Panc1 (cell line): ENCODE results near the gene PFDN4. TPM values are rescaled to one million over a fixed set of nuclear protein-coding genes. Genes with fewer than 3 reads are reported as not detected.

Experiments
- ATAC-seq: fragments of 200-7000 bp; cut with Tn5 transposase; 2 replicates; pipeline ENCODE4 v1.9.1; 2020; ENCODE audit warnings: mild to moderate bottlenecking, moderate library complexity
- BruUV-seq: library from RNA; stranded (reverse); fragments of 400-500 nt; replicated peaks from 2 replicates; lab custom pipeline; 2021; lab: Mats Ljungman, UMichigan
- CTCF ChIA-PET: fragments of 300-600 bp; sonication (Branson Sonifier 250); formaldehyde crosslinking; loops from one replicate; lab custom pipeline; 2022; ENCODE audit warnings: antibody characterized with exemption; lab: Charles Lee
- POLR2A ChIA-PET: fragments of 300-600 bp; sonication (Branson Sonifier 250); formaldehyde crosslinking; loops from one replicate; lab custom pipeline; 2022; ENCODE audit warnings: antibody characterized with exemption; lab: Charles Lee
- DNase-seq: peaks from one replicate; pipeline ENCODE4 v3.0.0-alpha.2; 2010; ENCODE audit warnings: low read depth, low spot score
- H3K27ac ChIP-seq: 2 replicates; pipeline ENCODE4 v1.5.1; 2011; ENCODE audit warnings: mild to moderate bottlenecking, low read length, inconsistent platforms
- H3K27me3 ChIP-seq: fragments of 200-500 bp; sonication (Bioruptor generic); 2 replicates; pipeline ENCODE4 v1.6.0; 2014; ENCODE audit warnings: low read length, inconsistent platforms; ENCODE audit not compliant: control insufficient read depth, insufficient read depth
- H3K36me3 ChIP-seq: fragments of 200-500 bp; sonication (Bioruptor generic); 2 replicates; pipeline ENCODE4 v1.5.1; 2014; ENCODE audit warnings: inconsistent platforms, mild to moderate bottlenecking, low read length, moderate library complexity; ENCODE audit not compliant: control insufficient read depth, insufficient read depth
- H3K4me1 ChIP-seq: 2 replicates; pipeline ENCODE4 v1.5.1; 2011; ENCODE audit warnings: inconsistent platforms, mild to moderate bottlenecking, low read length, moderate library complexity; ENCODE audit not compliant: control insufficient read depth, insufficient read depth
- H3K4me3 ChIP-seq, 2 experiments: 2 replicates each; pipeline ENCODE4 v1.5.1; 2011 to 2012; ENCODE audit warnings: low read depth in 2 of 2, low read length in 2 of 2, mild to moderate bottlenecking in 2 of 2, inconsistent platforms in 1 of 2, moderate library complexity in 1 of 2
- H3K9me3 ChIP-seq: fragments of 200-500 bp; sonication (Bioruptor generic); 2 replicates; pipeline ENCODE4 v1.5.1; 2014; ENCODE audit warnings: low read depth, mild to moderate bottlenecking, inconsistent platforms, low read length, moderate library complexity; ENCODE audit not compliant: control insufficient read depth, insufficient read depth
- CTCF ChIP-seq: fragments of 450-650 bp; IDR thresholded peaks from 2 replicates; pipeline ENCODE4 v1.5.1; 2017; ENCODE audit warnings: mild to moderate bottlenecking
- POLR2AphosphoS5 ChIP-seq: IDR thresholded peaks from 2 replicates; pipeline ENCODE4 v1.6.1; 2012; ENCODE audit warnings: mild to moderate bottlenecking, low read depth, low read length, moderate library complexity
- REST ChIP-seq, 2 experiments: IDR thresholded peaks; 2 replicates each; pipeline ENCODE4 v1.6.1; 2011 to 2012; ENCODE audit warnings: low read depth in 2 of 2, control low read depth in 1 of 2, low read length in 1 of 2, mild to moderate bottlenecking in 1 of 2, moderate library complexity in 1 of 2; ENCODE audit not compliant: insufficient read depth in 1 of 2
- SIN3A ChIP-seq: IDR thresholded peaks from 2 replicates; pipeline ENCODE4 v1.6.1; 2012; ENCODE audit warnings: low read depth, mild to moderate bottlenecking, low read length, moderate library complexity, borderline replicate concordance; ENCODE audit not compliant: insufficient read depth
- TCF7L2 ChIP-seq: IDR thresholded peaks from 2 replicates; pipeline ENCODE4 v1.6.1; 2011; ENCODE audit warnings: mild to moderate bottlenecking, low read depth, low read length, inconsistent platforms
- in situ Hi-C: cut with HindIII; loops from 2 replicates; pipeline ENCODE4 v1.10.0; 2016; ENCODE audit warnings: low sequenced_read_pairs, low pct_unique_long_range_greater_than_20kb
- intact Hi-C: fragments of 100-400 bp; cut with micrococcal nuclease; formaldehyde crosslinking; loops from one replicate; pipeline ENCODE4 v1.10.0; 2022; ENCODE audit not compliant: unreplicated experiment
- total RNA-seq: library from RNA; stranded (reverse); gene quantifications from one replicate; pipeline ENCODE4 v1.2.1, GENCODE V29; 2021; ENCODE audit not compliant: unreplicated experiment

The PFDN4 gene
- total RNA-seq, 1 experiment from 2014 or later, result 48.2 TPM

GRCh38 chr20:54190217-54190616, 17.7 kb upstream of the PFDN4 start:
- H3K27me3 ChIP-seq, result no peaks in the 10 kb centered on the region
- H3K27ac ChIP-seq, result no peak overlapping the region
- no peak for TF ChIP-seq REST (IDR thresholded peaks at IDR 0.05; ENCODE audit: insufficient read depth in 1 of 2, low read depth in 2 of 2, low read length in 1 of 2)
- no peak for TF ChIP-seq CTCF
- no peak for TF ChIP-seq SIN3A
- TF ChIP-seq TCF7L2, result no peak
- no peak for TF ChIP-seq POLR2AphosphoS5
- ChIA-PET POLR2A (no interaction called here), CTCF (no interaction called here)
- H3K4me1 ChIP-seq, result peaks cover 5% of the 10 kb centered on the region; the same call in 1 of the 2 replicates
- DNase-seq, result no peak
- intact Hi-C loops, result no loop called here
- no peaks in the 10 kb centered on the region for H3K36me3 ChIP-seq
- in situ Hi-C loops, result no loop called here
- BruUV-seq, result no TSS peak
- no peak for ATAC-seq
- no peaks in the 10 kb centered on the region for H3K9me3 ChIP-seq
- H3K4me3 ChIP-seq, result no peak overlapping the region

GRCh38 chr20:54193817-54194216, 14.1 kb upstream of the PFDN4 start:
- in situ Hi-C loops (no loop called here), intact Hi-C loops (no loop called here)
- H3K4me1 ChIP-seq, result peaks cover 11% of the 10 kb centered on the region
- CTCF ChIA-PET, result no interaction called here
- H3K27ac ChIP-seq, result no peak overlapping the region; the same call in 1 of the 2 replicates
- no peak for ATAC-seq
- TF ChIP-seq TCF7L2, result no peak
- TF ChIP-seq POLR2AphosphoS5, result no peak
- no peak for TF ChIP-seq REST (IDR thresholded peaks at IDR 0.05; ENCODE audit: insufficient read depth in 1 of 2, low read depth in 2 of 2, low read length in 1 of 2)
- no peak for TF ChIP-seq CTCF
- no peak for TF ChIP-seq SIN3A
- POLR2A ChIA-PET, result no interaction called here
- no peaks in the 10 kb centered on the region for H3K9me3 ChIP-seq
- no peaks in the 10 kb centered on the region for H3K27me3 ChIP-seq
- H3K4me3 ChIP-seq, result no peak overlapping the region
- no peak for DNase-seq
- no TSS peak for BruUV-seq
- no peaks in the 10 kb centered on the region for H3K36me3 ChIP-seq
